Muscle layer of duodenum (tissue), 2 donors: Measurements from ENCODE around the gene TRIM15.

Experiments used
- H3K27ac ChIP-seq: one replicate; pipeline ENCODE4 v1.7.0; 2013; ENCODE audit warnings: mild to moderate bottlenecking, low read length
- H3K27me3 ChIP-seq: one replicate; pipeline ENCODE4 v1.7.0; 2013; ENCODE audit warnings: low read depth, mild to moderate bottlenecking, control low read depth, low read length
- H3K36me3 ChIP-seq, 2 donors: one replicate each; pipeline ENCODE4 v1.7.0; 2013; ENCODE audit warnings: low read length in 2 of 2, control low read depth in 1 of 2, mild to moderate bottlenecking in 1 of 2; ENCODE audit not compliant: insufficient read depth in 2 of 2, control insufficient read depth in 1 of 2
- H3K4me1 ChIP-seq, 2 donors: one replicate each; pipeline ENCODE4 v1.7.0; 2013; ENCODE audit warnings: low read length in 2 of 2, mild to moderate bottlenecking in 2 of 2, control low read depth in 1 of 2, moderate library complexity in 1 of 2; ENCODE audit not compliant: insufficient read depth in 2 of 2, control insufficient read depth in 1 of 2
- H3K4me3 ChIP-seq, 2 donors: one replicate each; pipeline ENCODE4 v1.7.0; 2013; ENCODE audit warnings: low read length in 2 of 2, low read depth in 1 of 2, mild to moderate bottlenecking in 1 of 2
- H3K9me3 ChIP-seq, 2 donors: one replicate each; pipeline ENCODE4 v1.7.0; 2013; ENCODE audit warnings: low read length in 2 of 2, control low read depth in 1 of 2, mild to moderate bottlenecking in 1 of 2; ENCODE audit not compliant: control insufficient read depth in 1 of 2
- donor health status: healthy.

TRIM15 gene

GRCh38 chr6:30167101-30167500, 3.8 kb downstream of the TRIM15 start:
- Histone ChIP-seq H3K27me3 (peaks cover 16% of the 10 kb centered on the region), H3K4me1 (peaks cover 0 to 9% of the 10 kb centered on the region in 2 donors), H3K27ac (no peak overlapping the region), H3K4me3 (no peak overlapping the region), H3K36me3 (no peaks in the 10 kb centered on the region), H3K9me3 (no peaks in the 10 kb centered on the region)

GRCh38 chr6:30168741-30169140, 5.4 kb downstream of the TRIM15 start:
- Histone ChIP-seq H3K27me3 (peaks cover 24% of the 10 kb centered on the region), H3K9me3 (no peaks in the 10 kb centered on the region), H3K4me1 (peaks cover 0 to 12% of the 10 kb centered on the region in 2 donors), H3K36me3 (no peaks in the 10 kb centered on the region), H3K27ac (no peak overlapping the region), H3K4me3 (no peak overlapping the region)

GRCh38 chr6:30169658-30170614, 6.6 kb downstream of the TRIM15 start:
- Histone ChIP-seq H3K9me3 (no peaks in the 10 kb centered on the region), H3K4me3 (no peak overlapping the region), H3K36me3 (no peaks in the 10 kb centered on the region), H3K4me1 (peaks cover 0 to 12% of the 10 kb centered on the region in 2 donors), H3K27ac (no peak overlapping the region), H3K27me3 (peaks cover 24% of the 10 kb centered on the region)

GRCh38 chr6:30171677-30172471, 8.5 kb downstream of the TRIM15 start:
- no peaks in the 10 kb centered on the region for H3K9me3 ChIP-seq
- H3K27me3 ChIP-seq = peaks cover 28% of the 10 kb centered on the region
- H3K27ac ChIP-seq = no peak overlapping the region
- no peaks in the 10 kb centered on the region for H3K36me3 ChIP-seq
- peak overlapping the region in 1 of 2 donors; percentile 37 for H3K4me3 ChIP-seq
- peaks cover 0 to 12% of the 10 kb centered on the region in 2 donors for H3K4me1 ChIP-seq

GRCh38 chr6:30172681-30173080, 9.3 kb downstream of the TRIM15 start:
- Histone ChIP-seq H3K4me1 (peaks cover 0 to 12% of the 10 kb centered on the region in 2 donors), H3K27ac (no peak overlapping the region), H3K27me3 (peaks cover 28% of the 10 kb centered on the region), H3K36me3 (no peaks in the 10 kb centered on the region), H3K4me3 (no peak overlapping the region), H3K9me3 (no peaks in the 10 kb centered on the region)

- Histone ChIP-seq H3K4me3 (no peak overlapping the region), H3K27me3 (peaks cover 24% of the 10 kb centered on the region), H3K27ac (no peak overlapping the region), H3K36me3 (no peaks in the 10 kb centered on the region), H3K4me1 (peaks cover 0 to 12% of the 10 kb centered on the region in 2 donors), H3K9me3 (no peaks in the 10 kb centered on the region)
These were observed 12.4 kb downstream of the TRIM15 start for GRCh38 chr6:30175765-30176164.

- no peak overlapping the region for H3K4me3 ChIP-seq
- no peaks in the 10 kb centered on the region for H3K9me3 ChIP-seq
- no peaks in the 10 kb centered on the region for H3K4me1 ChIP-seq
- H3K36me3 ChIP-seq = no peaks in the 10 kb centered on the region
- H3K27ac ChIP-seq = no peak overlapping the region
- peaks cover 4% of the 10 kb centered on the region for H3K27me3 ChIP-seq
These were observed 15.5 kb downstream of the TRIM15 start for GRCh38 chr6:30178837-30179236.

- H3K27ac ChIP-seq = no peak overlapping the region
- H3K4me3 ChIP-seq = no peak overlapping the region
- H3K9me3 ChIP-seq = no peaks in the 10 kb centered on the region
- H3K27me3 ChIP-seq = peaks cover 3% of the 10 kb centered on the region
- H3K4me1 ChIP-seq = no peaks in the 10 kb centered on the region
- peaks cover 8% of the 10 kb centered on the region in 2 donors for H3K36me3 ChIP-seq
These were observed 16.8 kb downstream of the TRIM15 start for GRCh38 chr6:30180145-30180544.

GRCh38 chr6:30184417-30185031, 21.2 kb downstream of the TRIM15 start:
- H3K27me3 ChIP-seq = no peaks in the 10 kb centered on the region
- H3K27ac ChIP-seq = no peak overlapping the region
- H3K4me3 ChIP-seq = no peak overlapping the region
- no peaks in the 10 kb centered on the region for H3K4me1 ChIP-seq
- H3K9me3 ChIP-seq = no peaks in the 10 kb centered on the region
- H3K36me3 ChIP-seq = peaks cover 36 to 38% of the 10 kb centered on the region in 2 donors

- no peak overlapping the region for H3K27ac ChIP-seq
- H3K36me3 ChIP-seq = peaks cover 50 to 53% of the 10 kb centered on the region in 2 donors
- no peaks in the 10 kb centered on the region for H3K4me1 ChIP-seq
- H3K27me3 ChIP-seq = no peaks in the 10 kb centered on the region
- H3K9me3 ChIP-seq = no peaks in the 10 kb centered on the region
- no peak overlapping the region for H3K4me3 ChIP-seq
These were observed 22.6 kb downstream of the TRIM15 start for GRCh38 chr6:30185846-30186484.
